Activated T-helper 2 cell treated with anti-CD3 and anti-CD28 coated beads, Interferon-gamma antibody, Interleukin-2, Interleukin-4, amounts not matched to agents 10 μg/mL and 5 μg/mL and 100 μg/mL, durations not matched to agents 14 hours and 24 hours and 36 hours (primary cell): ENCODE results near the gene ARL3. TPM values are rescaled to one million over a fixed set of nuclear protein-coding genes. Genes with fewer than 3 reads are reported as not detected.

Experiments
- DNase-seq: peaks from one replicate; pipeline ENCODE4 v3.0.0; 2021; ENCODE audit warnings: low spot score
- H3K27ac Mint-ChIP-seq: one replicate; pipeline ENCODE4 v1.8.0; 2021; ENCODE audit warnings: mixed read lengths
- H3K27me3 Mint-ChIP-seq: one replicate; pipeline ENCODE4 v1.8.0; 2021; ENCODE audit warnings: low read depth, mixed read lengths
- H3K36me3 Mint-ChIP-seq: one replicate; pipeline ENCODE4 v1.8.0; 2021; ENCODE audit warnings: low read depth, mixed read lengths
- H3K4me1 Mint-ChIP-seq: one replicate; pipeline ENCODE4 v1.8.0; 2021; ENCODE audit warnings: low read depth, mixed read lengths
- H3K4me3 Mint-ChIP-seq: one replicate; pipeline ENCODE4 v1.8.0; 2021; ENCODE audit warnings: low read depth, mild to moderate bottlenecking, moderate library complexity, mixed read lengths
- H3K9me3 Mint-ChIP-seq: one replicate; pipeline ENCODE4 v1.8.0; 2021; ENCODE audit warnings: mixed read lengths
- intact Hi-C: fragments of 100-400 bp; cut with micrococcal nuclease; formaldehyde crosslinking; loops from one replicate; pipeline ENCODE4 v1.15.1; 2023
- total RNA-seq: library from RNA; stranded (reverse); gene quantifications from 2 replicates; pipeline ENCODE4 v1.2.3, GENCODE V29; 2022

Gene ARL3
- total RNA-seq, 1 donor from 2014 or later: 12.2 TPM

DNA sequence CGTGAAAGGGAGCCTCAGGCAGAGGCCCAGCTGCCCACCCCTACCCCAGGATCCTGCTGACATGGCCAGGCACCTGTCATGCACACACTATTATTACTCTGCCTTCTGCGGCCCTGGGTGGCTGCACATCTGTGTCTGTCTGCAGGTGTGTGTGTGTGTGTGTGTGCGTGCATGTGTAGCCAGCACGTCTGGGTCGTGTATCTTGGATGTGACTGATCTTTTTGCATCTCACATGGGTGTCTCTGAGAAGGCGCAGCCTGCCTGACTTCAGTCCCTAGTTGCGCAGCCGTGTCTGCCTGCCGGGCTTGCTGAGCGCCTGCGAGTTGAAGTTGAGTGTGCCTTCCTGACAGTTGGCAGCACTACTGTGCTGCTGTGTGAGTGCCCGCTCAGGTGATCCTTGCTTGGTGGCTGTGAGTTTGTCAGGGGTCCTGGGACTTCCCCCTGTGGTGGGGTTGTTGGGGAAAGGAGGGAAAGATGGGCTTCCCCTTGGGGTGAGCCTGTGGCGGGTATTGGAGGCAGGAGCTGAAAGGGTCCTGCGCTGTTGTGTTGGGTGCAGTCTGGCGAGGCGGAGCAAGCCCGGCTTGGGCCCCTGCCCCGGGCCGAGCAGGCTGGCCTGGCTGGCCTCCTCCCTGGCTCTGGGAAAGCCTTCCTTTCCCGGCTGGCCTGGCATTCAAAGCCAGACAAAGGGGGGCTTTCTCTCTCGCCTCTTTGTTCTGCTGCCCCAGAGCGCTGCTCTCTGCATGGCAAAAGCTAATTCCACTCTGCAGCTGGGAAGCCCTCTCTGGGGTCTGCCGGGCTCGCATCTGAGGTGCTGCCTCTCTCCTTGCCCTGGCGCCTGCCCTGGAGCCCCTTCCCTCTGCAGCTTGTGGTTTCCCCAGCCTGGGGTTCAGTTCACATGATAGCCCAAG, 65.1 kb downstream of the ARL3 start:
- intact Hi-C loops: loop anchor here (5.0 to 10.0 kb wide), 3 partner anchors 268 to 834 kb away; partner anchors contain the start of genes CNNM2, OGA and PPRC1
- no peaks in the 10 kb centered on the region for H3K9me3 Mint-ChIP-seq
- peaks cover 69% of the 10 kb centered on the region for H3K36me3 Mint-ChIP-seq
- H3K27ac Mint-ChIP-seq: peak overlapping the region; percentile 76
- no peak for DNase-seq
- peak overlapping the region; percentile 96 for H3K4me3 Mint-ChIP-seq
- H3K27me3 Mint-ChIP-seq: no peaks in the 10 kb centered on the region
- H3K4me1 Mint-ChIP-seq: peaks cover 67% of the 10 kb centered on the region

DNA sequence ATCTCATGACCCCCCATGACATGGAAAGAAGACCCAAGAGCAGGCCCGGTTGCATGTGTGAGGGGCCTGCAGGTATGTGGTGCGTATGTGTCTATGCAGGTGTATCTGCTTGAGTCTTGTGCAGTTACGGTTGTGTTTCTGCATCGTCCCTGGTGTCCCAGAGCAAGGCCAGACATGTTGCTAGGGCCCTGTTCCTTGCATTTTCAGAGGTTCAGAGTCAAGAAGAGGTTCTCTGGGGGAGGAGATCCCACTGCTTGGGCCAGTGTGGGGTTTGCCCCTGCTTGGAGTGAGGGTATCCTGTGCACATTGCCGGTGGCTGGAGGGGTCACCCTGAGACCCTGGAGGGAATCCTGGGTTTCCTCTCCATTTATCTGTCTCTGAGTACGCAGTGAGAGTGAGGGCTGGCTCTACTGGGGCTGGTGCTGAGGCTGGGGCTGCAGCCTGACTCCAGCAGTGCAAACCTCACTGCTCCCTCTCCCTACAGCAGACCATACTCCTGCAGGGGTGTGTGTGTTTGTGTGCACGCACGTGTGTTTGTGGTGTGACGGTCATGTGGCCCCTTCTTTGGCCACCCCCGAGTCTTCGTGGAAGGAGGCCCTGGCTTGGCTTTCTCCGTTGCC, 65.8 kb downstream of the ARL3 start:
- H3K27me3 Mint-ChIP-seq: no peaks in the 10 kb centered on the region
- peak overlapping the region; percentile 96 for H3K4me3 Mint-ChIP-seq
- peak overlapping the region; percentile 98 for H3K27ac Mint-ChIP-seq
- H3K36me3 Mint-ChIP-seq: peaks cover 62% of the 10 kb centered on the region
- H3K4me1 Mint-ChIP-seq: peaks cover 62% of the 10 kb centered on the region
- no peaks in the 10 kb centered on the region for H3K9me3 Mint-ChIP-seq
- DNase-seq: no peak
- intact Hi-C loops: loop anchor here (5.0 to 10.0 kb wide), 3 partner anchors 269 to 834 kb away; partner anchors contain the start of genes CNNM2, OGA and PPRC1

DNA sequence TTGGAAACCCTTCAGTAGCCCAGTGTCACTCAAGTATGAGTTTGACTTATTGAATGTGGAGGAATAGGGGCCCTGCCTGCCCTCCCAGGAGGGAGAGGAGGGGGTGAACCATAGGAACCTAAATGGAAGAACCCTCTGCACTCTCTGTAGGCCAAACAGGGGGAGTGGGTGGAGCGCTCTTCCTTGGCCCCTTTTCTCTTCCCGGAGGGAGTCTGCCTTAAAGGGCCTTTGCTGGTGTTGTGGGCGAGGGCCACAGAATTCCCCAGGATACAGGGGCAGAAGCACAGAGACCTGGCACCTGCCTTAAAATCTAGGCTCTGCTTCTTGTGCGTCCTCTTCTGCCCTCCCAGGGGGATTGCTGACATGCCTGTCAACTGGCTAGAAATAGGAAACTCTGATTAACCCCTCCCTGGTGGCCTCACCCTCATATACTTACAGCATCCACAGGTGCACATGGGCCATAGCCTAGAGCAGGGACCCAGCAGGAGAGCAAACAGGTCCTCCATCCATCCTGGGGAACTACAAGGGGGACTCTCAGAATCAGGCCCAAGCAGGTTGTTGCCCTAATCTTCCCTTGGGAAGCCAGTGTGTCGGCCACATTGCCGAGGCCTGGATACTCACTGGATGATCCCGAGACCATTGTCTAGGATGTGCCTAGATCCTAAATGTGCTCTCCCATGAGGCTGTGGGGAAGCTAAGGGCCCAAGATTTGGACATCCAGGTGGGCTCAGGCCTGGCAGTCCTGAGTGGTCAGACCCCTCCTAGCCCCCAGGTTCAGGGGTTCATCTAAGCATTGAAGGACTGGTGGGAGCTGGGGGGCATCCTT, 66.5 kb downstream of the ARL3 start:
- no peak for DNase-seq
- H3K4me3 Mint-ChIP-seq: peak overlapping the region; percentile 96
- H3K4me1 Mint-ChIP-seq: peaks cover 54% of the 10 kb centered on the region
- H3K27me3 Mint-ChIP-seq: no peaks in the 10 kb centered on the region
- H3K27ac Mint-ChIP-seq: peak overlapping the region; percentile 98
- H3K9me3 Mint-ChIP-seq: no peaks in the 10 kb centered on the region
- intact Hi-C loops: loop anchor here (2.0 to 10.0 kb wide), 4 partner anchors 27 to 833 kb away; partner anchors contain the start of genes CNNM2, OGA and PPRC1
- H3K36me3 Mint-ChIP-seq: peaks cover 55% of the 10 kb centered on the region

DNA sequence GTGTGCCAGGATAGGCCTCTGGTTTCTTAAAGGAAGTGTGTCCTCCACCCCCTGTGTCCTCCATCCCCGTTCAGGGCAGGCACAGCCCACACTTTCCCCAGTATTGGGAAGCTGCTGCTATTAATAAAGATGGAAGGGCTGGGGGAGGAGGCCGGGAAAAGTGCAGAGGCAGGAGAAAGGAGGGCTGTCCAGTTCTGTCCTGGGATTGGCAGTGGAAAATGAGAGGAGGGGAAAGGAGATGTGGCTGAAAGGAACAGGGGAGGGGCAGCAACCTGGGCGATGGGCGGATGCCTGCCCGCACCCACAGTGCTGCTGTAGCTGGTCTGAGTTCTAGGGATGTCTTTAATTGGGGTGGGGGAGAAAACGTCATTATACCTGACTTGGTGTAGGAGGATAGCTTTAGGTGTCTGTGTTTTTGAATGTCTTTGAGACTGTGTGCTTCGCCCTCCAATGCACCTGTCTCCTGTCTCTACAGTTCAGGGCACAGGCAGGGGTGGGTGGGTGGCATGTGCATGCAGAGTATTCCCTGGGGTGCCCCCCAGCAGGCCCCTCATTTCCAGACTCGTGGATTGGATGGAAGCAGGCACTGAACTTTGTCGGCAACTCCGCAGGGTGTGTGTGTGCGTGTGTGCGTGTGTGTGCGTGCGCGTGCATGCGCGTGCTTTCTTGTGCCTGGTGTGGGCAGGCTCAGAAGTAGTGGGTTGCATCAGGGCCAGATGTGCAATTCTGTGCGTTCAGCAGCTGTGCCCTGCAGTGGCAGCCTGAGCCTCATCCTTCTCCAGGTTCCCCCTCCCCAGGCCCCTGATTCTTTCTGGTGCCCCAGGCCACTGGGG, 67.4 kb downstream of the ARL3 start:
- H3K27ac Mint-ChIP-seq: peak overlapping the region; percentile 98
- no peaks in the 10 kb centered on the region for H3K27me3 Mint-ChIP-seq
- peaks cover 48% of the 10 kb centered on the region for H3K36me3 Mint-ChIP-seq
- peaks cover 47% of the 10 kb centered on the region for H3K4me1 Mint-ChIP-seq
- peak overlapping the region; percentile 96 for H3K4me3 Mint-ChIP-seq
- H3K9me3 Mint-ChIP-seq: no peaks in the 10 kb centered on the region
- intact Hi-C loops: loop anchor here (1.0 to 10.0 kb wide), 6 partner anchors 14 to 832 kb away; partner anchors contain the start of genes ACTR1A, CNNM2, OGA and PPRC1
- peak; percentile 36 for DNase-seq

GRCh38 chr10:102645741-102646609, 68.2 kb downstream of the ARL3 start:
- H3K36me3 Mint-ChIP-seq: peaks cover 45% of the 10 kb centered on the region
- DNase-seq: peak; percentile 73
- peak overlapping the region; percentile 98 for H3K27ac Mint-ChIP-seq
- H3K4me3 Mint-ChIP-seq: peak overlapping the region; percentile 96
- no peaks in the 10 kb centered on the region for H3K27me3 Mint-ChIP-seq
- intact Hi-C loops: loop anchor here (1.0 to 10.0 kb wide), 7 partner anchors 15 to 831 kb away; partner anchors contain the start of genes ACTR1A, ARL3, CNNM2 and OGA
- H3K9me3 Mint-ChIP-seq: no peaks in the 10 kb centered on the region
- H3K4me1 Mint-ChIP-seq: peaks cover 47% of the 10 kb centered on the region

GRCh38 chr10:102645388-102645740, 68.8 kb downstream of the ARL3 start:
- Mint-ChIP-seq H3K36me3 (peaks cover 41% of the 10 kb centered on the region), H3K9me3 (no peaks in the 10 kb centered on the region), H3K4me3 (peak overlapping the region; percentile 96), H3K27me3 (no peaks in the 10 kb centered on the region), H3K27ac (peak overlapping the region; percentile 98), H3K4me1 (peaks cover 41% of the 10 kb centered on the region)
- DNase-seq: peak; percentile 31
- intact Hi-C loops: loop anchor here (1.0 to 10.0 kb wide), 4 partner anchors 69 to 831 kb away; partner anchors contain the start of genes ARL3, CNNM2, OGA and PPRC1

GRCh38 chr10:102644646-102645387, 69.4 kb downstream of the ARL3 start:
- Mint-ChIP-seq H3K27me3 (no peaks in the 10 kb centered on the region), H3K4me3 (peak overlapping the region; percentile 96), H3K36me3 (peaks cover 41% of the 10 kb centered on the region), H3K27ac (peak overlapping the region; percentile 98), H3K9me3 (no peaks in the 10 kb centered on the region), H3K4me1 (peaks cover 41% of the 10 kb centered on the region)
- intact Hi-C loops: loop anchor here (1.0 to 10.0 kb wide), 4 partner anchors 69 to 830 kb away; partner anchors contain the start of genes ARL3, CNNM2, OGA and PPRC1
- peak; percentile 71 for DNase-seq

GRCh38 chr10:102644066-102644645, 70.0 kb downstream of the ARL3 start, which contains the start of gene TRIM8:
Gene TRIM8 (plus strand): TSS chr10:102644479. CDS start chr10:102644618, 139 bp downstream.
- intact Hi-C loops: loop anchor here (10.0 kb wide), 2 partner anchors 509 to 829 kb away; partner anchors contain the start of genes OGA and PPRC1

DNA sequence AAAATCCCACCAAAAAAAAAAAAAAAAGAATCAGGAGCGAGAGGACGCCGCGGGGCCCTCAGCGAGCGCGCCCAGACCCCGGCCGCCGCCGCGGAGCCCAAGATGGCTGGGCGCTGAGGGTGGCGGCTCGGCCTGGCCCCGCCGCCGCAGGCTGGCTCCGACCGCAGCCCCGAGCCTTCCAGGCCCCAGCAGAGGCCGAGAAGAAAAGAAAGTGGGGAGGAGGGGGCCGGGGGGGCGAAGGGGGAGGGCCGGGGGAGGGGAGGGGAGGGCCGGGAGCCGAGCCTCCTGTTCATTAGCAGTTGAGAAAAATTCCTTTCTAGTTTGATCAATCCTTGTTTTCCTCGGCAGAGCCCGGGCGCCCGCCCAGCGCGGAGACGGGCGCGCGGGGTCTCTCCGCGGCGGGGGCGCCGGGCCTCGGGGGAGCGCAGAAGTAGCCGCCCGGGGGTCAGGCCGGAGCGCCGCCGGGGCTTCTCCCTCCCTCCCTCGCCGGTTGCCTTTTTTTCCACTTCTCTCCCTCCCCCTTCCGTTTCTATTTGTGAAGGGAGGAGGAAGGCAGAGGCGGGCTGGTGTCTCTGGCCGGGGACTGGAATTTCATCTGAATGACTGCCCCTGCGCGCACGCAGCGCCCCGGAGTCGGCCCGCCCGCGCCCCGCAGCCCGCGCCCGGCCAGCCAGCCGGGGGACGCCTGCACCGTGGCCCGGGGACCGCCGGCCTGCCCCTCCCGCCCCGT, 70.7 kb downstream of the ARL3 start:
- no peak for DNase-seq
- Mint-ChIP-seq H3K4me3 (peak overlapping the region; percentile 86), H3K27ac (peak overlapping the region; percentile 88), H3K9me3 (no peaks in the 10 kb centered on the region), H3K36me3 (peaks cover 35% of the 10 kb centered on the region), H3K27me3 (no peaks in the 10 kb centered on the region), H3K4me1 (peaks cover 31% of the 10 kb centered on the region)
- intact Hi-C loops: loop anchor here (2.0 to 10.0 kb wide), 3 partner anchors 249 to 829 kb away; partner anchors contain the start of genes NFKB2, OGA and PPRC1

More at GRCh38 chr10:102644066-102644645, 70.0 kb downstream of the ARL3 start, which contains the start of gene TRIM8:
- Mint-ChIP-seq H3K4me3 (peak within 1 kb of the TSS; percentile 96), H3K36me3 (peaks cover 41% of the 10 kb centered on the region), H3K9me3 (no peaks in the 10 kb centered on the region), H3K4me1 (peaks cover 38% of the 10 kb centered on the region), H3K27ac (peak within 1 kb of the TSS; percentile 98), H3K27me3 (no peaks in the 10 kb centered on the region)
- DNase-seq: peak; percentile 64
